Esophagus squamous epithelium (tissue), 5 donors: Measurements from ENCODE around the gene STK38L. TPM values are rescaled to one million over a fixed set of nuclear protein-coding genes. Genes with fewer than 3 reads are reported as not detected.

ENCODE experiments used
- DNase-seq: peaks from one replicate; lab custom pipeline; 2025; lab: John Stamatoyannopoulos, UW
- H3K27ac ChIP-seq, 4 donors: fragments of 200-600 bp; sonication (generic); one replicate each; pipeline ENCODE4 v1.5.1; 2016 to 2019; ENCODE audit warnings: mild to moderate bottlenecking in 1 of 4
- H3K27me3 ChIP-seq, 4 donors: fragments of 200-600 bp; sonication (generic); 1 replicate in 3 of 4; 2 replicates in 1 of 4; pipeline versions ENCODE4 v1.5.1 to v1.6.0; 2017 to 2021; ENCODE audit warnings: antibody characterized with exemption in 1 of 4
- H3K36me3 ChIP-seq, 3 donors: fragments of 200-600 bp; sonication (generic); one replicate each; pipeline ENCODE4 v1.5.1; 2016 to 2019
- H3K4me1 ChIP-seq, 3 donors: fragments of 200-600 bp; sonication (generic); one replicate each; pipeline ENCODE4 v1.5.1; 2017 to 2019
- H3K4me3 ChIP-seq, 4 donors: fragments of 200-600 bp; sonication (generic); 1 replicate in 3 of 4; 2 replicates in 1 of 4; pipeline ENCODE4 v1.5.1; 2016 to 2019; ENCODE audit warnings: mild to moderate bottlenecking in 2 of 4, moderate library complexity in 1 of 4
- H3K9me3 ChIP-seq, 3 donors: fragments of 200-600 bp; sonication (generic); one replicate each; pipeline ENCODE4 v1.5.1; 2016 to 2019
- CTCF ChIP-seq, 6 experiments: fragments of 450-650 bp in 4 of 6; fragments of 200-600 bp in 2 of 6; sonication (generic) in 2 of 6; IDR thresholded peaks; one replicate each; pipeline ENCODE4 v1.5.1; 2016 to 2019; ENCODE audit warnings: antibody characterized with exemption in 6 of 6, mild to moderate bottlenecking in 4 of 6, moderate library complexity in 4 of 6
- POLR2A ChIP-seq, 4 donors: fragments of 450-650 bp; IDR thresholded peaks; one replicate each; pipeline ENCODE4 v1.6.1; 2017; ENCODE audit warnings: antibody characterized with exemption in 4 of 4, mild to moderate bottlenecking in 4 of 4, moderate library complexity in 3 of 4
- WGBS, 2 donors: methylation state at CpG; one replicate each; pipeline ENCODE4 v1.1.5; 2018; 5-methylcytosine and 5-hydroxymethylcytosine counted together
- intact Hi-C: fragments of 100-400 bp; cut with DNase I; formaldehyde crosslinking; loops from one replicate; pipeline ENCODE4 v1.15.0; 2022
- total RNA-seq, 4 donors: library from RNA; depleted of rRNA; stranded (reverse); fragments of >200 nt; gene quantifications; one replicate each; pipeline ENCODE4 v1.1.0, GENCODE V29; 2016
- donor health status: DM: yes; HTN: yes; CAD: no.

Gene STK38L
- total RNA-seq, 4 donors from 2014 or later = 15.6 to 53.2 (median 28.0) TPM

- no peak for TF ChIP-seq CTCF (IDR thresholded peaks at IDR 0.05)
- TF ChIP-seq POLR2A (IDR thresholded peaks at IDR 0.05) = no peak
- no peaks in the 10 kb centered on the region for H3K36me3 ChIP-seq
- H3K4me3 ChIP-seq = no peak overlapping the region
- no peaks in the 10 kb centered on the region for H3K27me3 ChIP-seq
- H3K9me3 ChIP-seq = no peaks in the 10 kb centered on the region
- 71 to 79% methylated on average over 2 of the region's 2 CpGs for WGBS, 2 donors
- H3K4me1 ChIP-seq = peaks cover 0 to 18% (median 15%) of the 10 kb centered on the region in 3 donors
- peak overlapping the region in 1 of 4 donors; percentile 7 for H3K27ac ChIP-seq
- intact Hi-C loops = no loop called here
- no peak for DNase-seq
Measured at GRCh38 chr12:27252934-27253333, 8.8 kb downstream of the STK38L start.

- 81 to 97% methylated on average over 2 of the region's 2 CpGs for WGBS, 2 donors
- Histone ChIP-seq H3K27me3 (no peaks in the 10 kb centered on the region), H3K4me1 (peaks cover 0 to 20% (median 12%) of the 10 kb centered on the region in 3 donors), H3K27ac (peak overlapping the region in 1 of 4 donors; percentile 16), H3K9me3 (no peaks in the 10 kb centered on the region), H3K4me3 (no peak overlapping the region), H3K36me3 (no peaks in the 10 kb centered on the region)
- DNase-seq = no peak
- intact Hi-C loops = no loop called here
- TF ChIP-seq POLR2A (IDR thresholded peaks at IDR 0.05) = no peak
- TF ChIP-seq CTCF (IDR thresholded peaks at IDR 0.05) = no peak
Measured at GRCh38 chr12:27253347-27253746, 9.3 kb downstream of the STK38L start.

GRCh38 chr12:27255806-27256205 lies 11.7 kb downstream of the STK38L start:
- peaks cover 5 to 43% (median 28%) of the 10 kb centered on the region in 3 donors for H3K4me1 ChIP-seq
- H3K27me3 ChIP-seq = no peaks in the 10 kb centered on the region
- WGBS, 2 donors = 85 to 86% methylated on average over 3 of the region's 3 CpGs
- H3K9me3 ChIP-seq = no peaks in the 10 kb centered on the region
- intact Hi-C loops = no loop called here
- TF ChIP-seq POLR2A (IDR thresholded peaks at IDR 0.05) = no peak
- TF ChIP-seq CTCF (IDR thresholded peaks at IDR 0.05) = no peak
- peak overlapping the region in 1 of 4 donors; percentile 13 for H3K27ac ChIP-seq
- DNase-seq = no peak
- H3K36me3 ChIP-seq = no peaks in the 10 kb centered on the region
- no peak overlapping the region for H3K4me3 ChIP-seq

- Histone ChIP-seq H3K9me3 (no peaks in the 10 kb centered on the region), H3K4me1 (peaks cover 11 to 57% (median 34%) of the 10 kb centered on the region in 3 donors), H3K27ac (no peak overlapping the region), H3K4me3 (no peak overlapping the region), H3K36me3 (no peaks in the 10 kb centered on the region), H3K27me3 (no peaks in the 10 kb centered on the region)
- no peak for DNase-seq
- 74 to 93% methylated on average over 2 of the region's 2 CpGs for WGBS, 2 donors
- intact Hi-C loops = no loop called here
- no peak for TF ChIP-seq CTCF (IDR thresholded peaks at IDR 0.05)
- no peak for TF ChIP-seq POLR2A (IDR thresholded peaks at IDR 0.05)
Measured at GRCh38 chr12:27257104-27257843, 13.2 kb downstream of the STK38L start.

GRCh38 chr12:27260746-27261145 lies 16.7 kb downstream of the STK38L start:
- peaks cover 11 to 39% (median 22%) of the 10 kb centered on the region in 3 donors for H3K4me1 ChIP-seq
- no peaks in the 10 kb centered on the region for H3K9me3 ChIP-seq
- intact Hi-C loops = no loop called here
- TF ChIP-seq CTCF (IDR thresholded peaks at IDR 0.05) (no peak), POLR2A (IDR thresholded peaks at IDR 0.05) (no peak)
- no peaks in the 10 kb centered on the region for H3K36me3 ChIP-seq
- DNase-seq = no peak
- WGBS, 2 donors = 29 to 33% methylated on average over 4 of the region's 4 CpGs
- H3K4me3 ChIP-seq = peak overlapping the region in 1 of 4 donors; percentile 36
- peak overlapping the region; percentile 9 to 82 (median 76) for H3K27ac ChIP-seq
- H3K27me3 ChIP-seq = no peaks in the 10 kb centered on the region
